Aorta (tissue), 5 donors: Measurements from ENCODE around the gene PMEPA1. TPM values are rescaled to one million over a fixed set of nuclear protein-coding genes. Genes with fewer than 3 reads are reported as not detected.
A peak's percentile ranks its signal among the peaks of the same experiment; 100 is the strongest.

Experiments used
- ATAC-seq: fragments of 200-7000 bp; cut with Tn5 transposase; one replicate; pipeline ENCODE4 v1.9.1; 2022; ENCODE audit warnings: moderate library complexity; ENCODE audit not compliant: low FRiP score
- DNase-seq, 2 donors: peaks; one replicate each; pipeline ENCODE4 v3.0.0-alpha.2; 2020
- H3K27ac ChIP-seq, 2 donors: one replicate each; pipeline ENCODE4 v1.5.1; 2013; ENCODE audit warnings: low read length in 2 of 2, mild to moderate bottlenecking in 2 of 2, moderate library complexity in 2 of 2, control low read depth in 1 of 2, inconsistent platforms in 1 of 2, low read depth in 1 of 2
- H3K27me3 ChIP-seq, 2 donors: one replicate each; pipeline ENCODE4 v1.6.1; 2013; ENCODE audit warnings: control low read depth in 1 of 2, low read length in 1 of 2, mild to moderate bottlenecking in 1 of 2, moderate library complexity in 1 of 2; ENCODE audit not compliant: insufficient read depth in 2 of 2, control insufficient read depth in 1 of 2
- H3K36me3 ChIP-seq, 2 donors: one replicate each; pipeline ENCODE4 v1.6.1; 2013; ENCODE audit warnings: control low read depth in 1 of 2, low read length in 1 of 2, mild to moderate bottlenecking in 1 of 2; ENCODE audit not compliant: insufficient read depth in 2 of 2, control insufficient read depth in 1 of 2
- H3K4me1 ChIP-seq, 2 donors: one replicate each; pipeline ENCODE4 v1.6.1; 2013; ENCODE audit warnings: low read length in 2 of 2, control low read depth in 1 of 2, mild to moderate bottlenecking in 1 of 2, moderate library complexity in 1 of 2; ENCODE audit not compliant: insufficient read depth in 2 of 2, control insufficient read depth in 1 of 2
- H3K4me3 ChIP-seq, 2 donors: one replicate each; pipeline ENCODE4 v1.5.1; 2013; ENCODE audit warnings: low read length in 2 of 2, control low read depth in 1 of 2, mild to moderate bottlenecking in 1 of 2
- H3K9me3 ChIP-seq: one replicate; pipeline ENCODE4 v1.6.1; 2013; ENCODE audit warnings: mild to moderate bottlenecking, low read length; ENCODE audit not compliant: control insufficient read depth
- WGBS, 2 donors: extraction: QIAGEN DNeasy Blood & Tissue Kit; methylation state at CpG; one replicate each; pipeline ENCODE4 v1.1.7; 2013; 5-methylcytosine and 5-hydroxymethylcytosine counted together
- intact Hi-C, 2 donors: fragments of 100-400 bp; cut with DNase I; formaldehyde crosslinking; loops; one replicate each; pipeline versions ENCODE4 v1.14.2 to v1.15.0; 2022
- polyA plus RNA-seq, 2 donors: library from polyadenylated mRNA; stranded (reverse); fragments of 200-250 nt; gene quantifications; one replicate each; pipeline ENCODE4 v1.2.3, GENCODE V29; 2013
- total RNA-seq, 2 donors: library from RNA; stranded (reverse); fragmentation: NEBNext Ultra II Directional; extraction: Animal tissue kit (Norgen Biotek cat#: 25700); gene quantifications; one replicate each; pipeline ENCODE4 v1.2.1, GENCODE V29; 2021
- donor health status: healthy with polysubstance abuse.
- donor health status: Bipolar disorder and iron deficiency.
- donor health status: DM: no; HTN: no; CAD: no.
- donor health status: DM: no; HTN: no; CAD: no.
- donor health status: DM: yes; HTN: yes; CAD: no.

PMEPA1 gene
- total and polyA plus RNA-seq, 4 donors, result 31.4 to 188 (median 107) TPM

- peaks cover 0 to 3% of the 10 kb centered on the region in 2 donors for H3K4me1 ChIP-seq
- H3K27ac ChIP-seq, result peak overlapping the region; percentile 63 to 90
- intact Hi-C loops, result no loop called here
- H3K27me3 ChIP-seq, result no peaks in the 10 kb centered on the region
- DNase-seq, result no peak
- 2 to 6% methylated on average over 3 of the region's 3 CpGs for WGBS, 2 donors
- no peaks in the 10 kb centered on the region for H3K9me3 ChIP-seq
- H3K4me3 ChIP-seq, result no peak overlapping the region
- ATAC-seq, result no peak
- H3K36me3 ChIP-seq, result no peaks in the 10 kb centered on the region
These were observed 6.4 kb upstream of the PMEPA1 start for GRCh38 chr20:57716202-57716601.

- Histone ChIP-seq H3K27ac (peak overlapping the region; percentile 20 to 84), H3K4me1 (peaks cover 0 to 3% of the 10 kb centered on the region in 2 donors)
These were observed 5.6 kb upstream of the PMEPA1 start for GRCh38 chr20:57715268-57715904.

GRCh38 chr20:57714409-57715267, 4.8 kb upstream of the PMEPA1 start:
- Histone ChIP-seq H3K4me3 (no peak overlapping the region), H3K27me3 (no peaks in the 10 kb centered on the region), H3K27ac (peak overlapping the region; percentile 61 to 92), H3K4me1 (peaks cover 0 to 3% of the 10 kb centered on the region in 2 donors), H3K36me3 (no peaks in the 10 kb centered on the region), H3K9me3 (no peaks in the 10 kb centered on the region)
- DNase-seq, result peak in 1 of 2 donors; percentile 77
- peak; percentile 47 for ATAC-seq
- 7 to 14% methylated on average over 22 to 23 of the region's 23 CpGs for WGBS, 2 donors
- intact Hi-C loops, result no loop called here

More at GRCh38 chr20:57715268-57715904, 5.6 kb upstream of the PMEPA1 start:
- 69 to 70% methylated on average over 15 of the region's 15 CpGs for WGBS, 2 donors
- Histone ChIP-seq H3K27me3 (no peaks in the 10 kb centered on the region), H3K4me3 (no peak overlapping the region), H3K36me3 (no peaks in the 10 kb centered on the region), H3K9me3 (no peaks in the 10 kb centered on the region)
- ATAC-seq, result no peak
- DNase-seq, result no peak
- intact Hi-C loops, result no loop called here

GRCh38 chr20:57713951-57714350, 4.1 kb upstream of the PMEPA1 start:
- Histone ChIP-seq H3K27me3 (no peaks in the 10 kb centered on the region), H3K9me3 (no peaks in the 10 kb centered on the region), H3K4me3 (no peak overlapping the region), H3K27ac (peak overlapping the region; percentile 61 to 92), H3K36me3 (no peaks in the 10 kb centered on the region), H3K4me1 (peaks cover 0 to 3% of the 10 kb centered on the region in 2 donors)
- ATAC-seq, result no peak
- peak in 1 of 2 donors; percentile 72 for DNase-seq
- intact Hi-C loops, result no loop called here
- 8 to 9% methylated on average over 8 of the region's 8 CpGs for WGBS, 2 donors

- intact Hi-C loops, result no loop called here
These were observed 3.7 kb upstream of the PMEPA1 start for GRCh38 chr20:57713505-57713903.

GRCh38 chr20:57712851-57713504, 3.2 kb upstream of the PMEPA1 start:
- Histone ChIP-seq H3K27ac (peak overlapping the region; percentile 63 to 86), H3K27me3 (no peaks in the 10 kb centered on the region), H3K4me1 (no peaks in the 10 kb centered on the region), H3K4me3 (no peak overlapping the region), H3K9me3 (no peaks in the 10 kb centered on the region), H3K36me3 (no peaks in the 10 kb centered on the region)
- intact Hi-C loops, result no loop called here
- no peak for ATAC-seq
- 27 to 32% methylated on average over 5 of the region's 5 CpGs for WGBS, 2 donors
- no peak for DNase-seq

More at GRCh38 chr20:57713505-57713903, 3.7 kb upstream of the PMEPA1 start:
- DNase-seq, result peak in 1 of 2 donors; percentile 70
- H3K36me3 ChIP-seq, result no peaks in the 10 kb centered on the region
- peak overlapping the region; percentile 63 to 86 for H3K27ac ChIP-seq
- WGBS, 2 donors, result 11 to 22% methylated on average over 10 of the region's 10 CpGs
- H3K4me3 ChIP-seq, result no peak overlapping the region
- ATAC-seq, result no peak
- H3K9me3 ChIP-seq, result no peaks in the 10 kb centered on the region
- no peaks in the 10 kb centered on the region for H3K27me3 ChIP-seq
- no peaks in the 10 kb centered on the region for H3K4me1 ChIP-seq

- Histone ChIP-seq H3K27me3 (no peaks in the 10 kb centered on the region), H3K36me3 (no peaks in the 10 kb centered on the region), H3K27ac (peak overlapping the region; percentile 63 to 86), H3K4me3 (no peak overlapping the region), H3K4me1 (no peaks in the 10 kb centered on the region), H3K9me3 (no peaks in the 10 kb centered on the region)
- intact Hi-C loops, result no loop called here
- ATAC-seq, result no peak
- 26 to 33% methylated on average over 9 of the region's 9 CpGs for WGBS, 2 donors
- no peak for DNase-seq
These were observed 2.5 kb upstream of the PMEPA1 start for GRCh38 chr20:57712341-57712740.

- no peaks in the 10 kb centered on the region for H3K9me3 ChIP-seq
- H3K4me1 ChIP-seq, result no peaks in the 10 kb centered on the region
- WGBS, 2 donors, result 5 to 9% methylated on average over 7 of the region's 7 CpGs
- H3K27ac ChIP-seq, result peak overlapping the region; percentile 63 to 87
- no peaks in the 10 kb centered on the region for H3K36me3 ChIP-seq
- DNase-seq, result no peak
- ATAC-seq, result no peak
- H3K4me3 ChIP-seq, result no peak overlapping the region
- H3K27me3 ChIP-seq, result no peaks in the 10 kb centered on the region
- intact Hi-C loops, result loop anchor here in 1 of 2 donors (2.0 kb wide), 1 partner anchor 37 kb away; no protein-coding TSS in a partner anchor
These were observed 2.0 kb upstream of the PMEPA1 start for GRCh38 chr20:57711826-57712225.
